Esophagus squamous epithelium (tissue), 5 donors: ENCODE data around the gene SLC45A2. TPM values are rescaled to one million over a fixed set of nuclear protein-coding genes. Genes with fewer than 3 reads are reported as not detected.
"Not testable (repeated sequence)": the region's sequence is repeated elsewhere in the genome, so short reads cannot be mapped to it uniquely, and the experiment has no call there.

Experiments used
- DNase-seq: peaks from one replicate; lab custom pipeline; 2025; lab: John Stamatoyannopoulos, UW
- H3K27ac ChIP-seq, 4 donors: fragments of 200-600 bp; sonication (generic); one replicate each; pipeline ENCODE4 v1.5.1; 2016 to 2019; ENCODE audit warnings: mild to moderate bottlenecking in 1 of 4
- H3K27me3 ChIP-seq, 4 donors: fragments of 200-600 bp; sonication (generic); 1 replicate in 3 of 4; 2 replicates in 1 of 4; pipeline versions ENCODE4 v1.5.1 to v1.6.0; 2017 to 2021; ENCODE audit warnings: antibody characterized with exemption in 1 of 4
- H3K36me3 ChIP-seq, 3 donors: fragments of 200-600 bp; sonication (generic); one replicate each; pipeline ENCODE4 v1.5.1; 2016 to 2019
- H3K4me1 ChIP-seq, 3 donors: fragments of 200-600 bp; sonication (generic); one replicate each; pipeline ENCODE4 v1.5.1; 2017 to 2019
- H3K4me3 ChIP-seq, 4 donors: fragments of 200-600 bp; sonication (generic); 1 replicate in 3 of 4; 2 replicates in 1 of 4; pipeline ENCODE4 v1.5.1; 2016 to 2019; ENCODE audit warnings: mild to moderate bottlenecking in 2 of 4, moderate library complexity in 1 of 4
- H3K9me3 ChIP-seq, 3 donors: fragments of 200-600 bp; sonication (generic); one replicate each; pipeline ENCODE4 v1.5.1; 2016 to 2019
- POLR2A ChIP-seq, 4 donors: fragments of 450-650 bp; IDR thresholded peaks; one replicate each; pipeline ENCODE4 v1.6.1; 2017; ENCODE audit warnings: antibody characterized with exemption in 4 of 4, mild to moderate bottlenecking in 4 of 4, moderate library complexity in 3 of 4
- WGBS, 2 donors: methylation state at CpG; one replicate each; pipeline ENCODE4 v1.1.5; 2018; 5-methylcytosine and 5-hydroxymethylcytosine counted together
- intact Hi-C: fragments of 100-400 bp; cut with DNase I; formaldehyde crosslinking; loops from one replicate; pipeline ENCODE4 v1.15.0; 2022
- total RNA-seq, 4 donors: library from RNA; depleted of rRNA; stranded (reverse); fragments of >200 nt; gene quantifications; one replicate each; pipeline ENCODE4 v1.1.0, GENCODE V29; 2016
- TF ChIP-seq, protein P1 (sequence below), 6 experiments: fragments of 450-650 bp in 4 of 6; fragments of 200-600 bp in 2 of 6; sonication (generic) in 2 of 6; IDR thresholded peaks; one replicate each; pipeline ENCODE4 v1.5.1; 2016 to 2019; ENCODE audit warnings: antibody characterized with exemption in 6 of 6, mild to moderate bottlenecking in 4 of 6, moderate library complexity in 4 of 6
- donor health status: DM: yes; HTN: yes; CAD: no.

SLC45A2 gene
- total RNA-seq, 4 donors from 2014 or later: 0.19 TPM; not detected in 3

DNA sequence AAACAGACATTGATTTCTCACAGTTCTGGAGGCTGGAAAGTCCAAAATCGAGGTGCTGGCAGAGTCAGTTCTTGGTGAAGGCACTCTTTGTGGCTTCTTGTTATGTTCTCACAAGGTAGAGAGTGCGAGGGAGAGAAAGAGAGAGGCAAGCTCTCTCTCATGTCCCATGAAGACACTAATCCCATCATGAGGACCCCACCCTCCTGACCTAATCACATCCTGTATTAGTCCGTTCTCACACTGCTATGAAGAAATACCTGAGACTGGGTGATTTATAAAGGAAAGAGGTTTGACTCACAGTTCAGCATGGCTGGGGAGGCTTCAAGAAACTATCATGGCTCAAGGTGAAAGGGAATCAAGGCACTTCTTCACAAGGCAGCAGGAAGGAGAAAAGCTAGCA, 29.1 kb upstream of the SLC45A2 start:
- TF ChIP-seq, protein P1, sequence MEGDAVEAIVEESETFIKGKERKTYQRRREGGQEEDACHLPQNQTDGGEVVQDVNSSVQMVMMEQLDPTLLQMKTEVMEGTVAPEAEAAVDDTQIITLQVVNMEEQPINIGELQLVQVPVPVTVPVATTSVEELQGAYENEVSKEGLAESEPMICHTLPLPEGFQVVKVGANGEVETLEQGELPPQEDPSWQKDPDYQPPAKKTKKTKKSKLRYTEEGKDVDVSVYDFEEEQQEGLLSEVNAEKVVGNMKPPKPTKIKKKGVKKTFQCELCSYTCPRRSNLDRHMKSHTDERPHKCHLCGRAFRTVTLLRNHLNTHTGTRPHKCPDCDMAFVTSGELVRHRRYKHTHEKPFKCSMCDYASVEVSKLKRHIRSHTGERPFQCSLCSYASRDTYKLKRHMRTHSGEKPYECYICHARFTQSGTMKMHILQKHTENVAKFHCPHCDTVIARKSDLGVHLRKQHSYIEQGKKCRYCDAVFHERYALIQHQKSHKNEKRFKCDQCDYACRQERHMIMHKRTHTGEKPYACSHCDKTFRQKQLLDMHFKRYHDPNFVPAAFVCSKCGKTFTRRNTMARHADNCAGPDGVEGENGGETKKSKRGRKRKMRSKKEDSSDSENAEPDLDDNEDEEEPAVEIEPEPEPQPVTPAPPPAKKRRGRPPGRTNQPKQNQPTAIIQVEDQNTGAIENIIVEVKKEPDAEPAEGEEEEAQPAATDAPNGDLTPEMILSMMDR (IDR thresholded peaks at IDR 0.05): no peak
- no peak for TF ChIP-seq POLR2A (IDR thresholded peaks at IDR 0.05)
- no peaks in the 10 kb centered on the region for H3K9me3 ChIP-seq
- H3K4me3 ChIP-seq: no peak overlapping the region
- no peaks in the 10 kb centered on the region for H3K27me3 ChIP-seq
- no peak for DNase-seq
- no peaks in the 10 kb centered on the region for H3K36me3 ChIP-seq
- H3K4me1 ChIP-seq: peaks cover 0 to 25% (median 7%) of the 10 kb centered on the region in 3 donors
- intact Hi-C loops: no loop called here
- 60 to 83% methylated on average over 3 of the region's 3 CpGs for WGBS, 2 donors
- H3K27ac ChIP-seq: peak overlapping the region in 2 of 4 donors; percentile 14 to 51

DNA sequence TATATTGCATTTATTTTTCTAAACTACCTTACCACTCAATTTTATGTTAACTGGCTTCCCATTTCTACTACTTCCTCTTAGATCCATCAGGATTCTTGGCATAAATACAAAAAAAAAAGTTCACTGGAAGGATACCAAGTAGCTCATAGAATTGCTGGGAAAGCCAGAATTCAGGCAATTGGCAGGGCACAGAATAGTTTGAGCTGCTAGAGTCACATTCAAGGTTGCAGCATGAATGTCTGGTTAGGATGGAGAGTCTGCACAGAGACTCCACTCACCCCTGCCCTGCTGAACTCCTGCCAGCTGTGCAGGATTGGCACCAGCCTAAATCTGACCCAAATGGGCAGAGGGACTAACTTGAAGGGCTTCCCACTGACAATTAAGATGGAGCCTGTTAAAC, 28.3 kb upstream of the SLC45A2 start:
- no peak overlapping the region for H3K4me3 ChIP-seq
- intact Hi-C loops: no loop called here
- no peaks in the 10 kb centered on the region for H3K27me3 ChIP-seq
- TF ChIP-seq, protein P1 (IDR thresholded peaks at IDR 0.05): no peak
- no peak for TF ChIP-seq POLR2A (IDR thresholded peaks at IDR 0.05)
- no peaks in the 10 kb centered on the region for H3K36me3 ChIP-seq
- H3K4me1 ChIP-seq: peaks cover 0 to 28% (median 7%) of the 10 kb centered on the region in 3 donors
- H3K27ac ChIP-seq: peak overlapping the region in 1 of 4 donors; percentile 14
- H3K9me3 ChIP-seq: no peaks in the 10 kb centered on the region
- no peak for DNase-seq

DNA sequence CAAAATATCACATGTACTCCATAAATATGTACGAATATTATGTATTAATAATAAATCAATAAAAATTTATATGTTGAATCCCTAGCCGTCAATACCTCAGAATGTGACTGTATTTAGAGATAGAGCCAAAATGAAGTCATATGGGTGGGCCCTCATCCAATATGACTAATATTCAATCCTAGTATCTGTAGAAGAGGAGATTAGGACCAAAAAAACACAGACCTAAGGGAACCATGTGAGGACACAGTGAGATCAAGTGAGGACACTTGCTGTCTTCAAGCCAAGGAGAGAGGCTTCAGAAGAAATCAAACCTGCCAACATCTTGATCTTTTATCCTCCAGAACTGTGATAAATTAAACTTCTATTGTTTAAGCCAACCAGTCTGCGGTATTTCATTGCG, 27.0 kb upstream of the SLC45A2 start:
- H3K27me3 ChIP-seq: no peaks in the 10 kb centered on the region
- no peaks in the 10 kb centered on the region for H3K36me3 ChIP-seq
- H3K4me3 ChIP-seq: no peak overlapping the region
- intact Hi-C loops: no loop called here
- peaks cover 7 to 36% (median 13%) of the 10 kb centered on the region in 3 donors for H3K4me1 ChIP-seq
- no peak for DNase-seq
- 65 to 78% methylated on average over 4 of the region's 4 CpGs for WGBS, 2 donors
- no peaks in the 10 kb centered on the region for H3K9me3 ChIP-seq
- TF ChIP-seq, protein P1 (IDR thresholded peaks at IDR 0.05): no peak
- TF ChIP-seq POLR2A (IDR thresholded peaks at IDR 0.05): no peak
- H3K27ac ChIP-seq: no peak overlapping the region

DNA sequence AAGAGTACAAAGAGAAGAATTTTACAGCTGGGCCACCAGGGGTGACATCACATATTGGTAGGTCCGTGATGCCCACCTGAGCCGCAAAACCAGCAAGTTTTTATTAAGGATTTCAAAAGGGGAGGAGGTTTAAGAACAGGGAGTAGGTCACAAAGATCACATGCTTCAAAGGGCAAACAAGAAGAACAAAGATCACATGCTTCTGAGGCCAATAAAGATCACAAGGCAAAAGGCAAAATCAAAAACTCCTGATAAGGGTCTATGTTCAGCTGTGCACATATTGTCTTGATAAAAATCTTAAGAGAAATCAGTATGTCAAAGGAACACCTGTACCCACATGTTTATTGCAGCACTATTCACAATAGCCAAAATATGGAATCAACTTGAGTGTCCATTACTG, 25.7 kb upstream of the SLC45A2 start:
- DNase-seq, intact Hi-C loops, H3K27ac ChIP-seq, H3K4me3 ChIP-seq, H3K9me3 ChIP-seq, H3K36me3 ChIP-seq, H3K27me3 ChIP-seq: not testable (repeated sequence)
- peaks cover 9 to 49% (median 14%) of the 10 kb centered on the region in 3 donors for H3K4me1 ChIP-seq
- WGBS, 2 donors: 95 to 96% methylated on average over 2 of the region's 2 CpGs

DNA sequence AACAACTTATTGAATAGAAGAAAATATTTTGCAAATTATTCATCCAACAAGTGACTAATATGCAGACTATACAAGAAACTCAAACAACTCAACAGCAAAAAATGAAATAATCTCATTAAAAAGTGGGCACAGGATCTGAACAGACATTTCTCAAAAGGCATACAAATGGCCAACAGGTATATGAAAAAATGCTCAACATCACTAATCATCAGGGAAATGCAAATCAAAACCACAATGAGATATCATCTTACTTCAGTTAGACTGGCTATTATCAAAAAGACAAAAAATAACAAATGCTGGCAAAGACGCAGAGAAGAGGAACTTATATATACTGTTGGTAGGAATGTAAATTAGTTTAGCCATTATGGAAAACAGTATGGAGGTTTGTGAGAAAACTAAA, 25.1 kb upstream of the SLC45A2 start:
- Histone ChIP-seq H3K27ac (no peak overlapping the region), H3K27me3 (no peaks in the 10 kb centered on the region), H3K36me3 (peaks cover 0 to 12% (median 0%) of the 10 kb centered on the region in 3 donors), H3K9me3 (no peaks in the 10 kb centered on the region), H3K4me1 (peaks cover 9 to 48% (median 14%) of the 10 kb centered on the region in 3 donors), H3K4me3 (no peak overlapping the region)
- WGBS, 2 donors: 84 to 89% methylated on average over 1 of the region's 1 CpG
- intact Hi-C loops: no loop called here
- no peak for DNase-seq
- no peak for TF ChIP-seq POLR2A (IDR thresholded peaks at IDR 0.05)
- TF ChIP-seq, protein P1 (IDR thresholded peaks at IDR 0.05): no peak

DNA sequence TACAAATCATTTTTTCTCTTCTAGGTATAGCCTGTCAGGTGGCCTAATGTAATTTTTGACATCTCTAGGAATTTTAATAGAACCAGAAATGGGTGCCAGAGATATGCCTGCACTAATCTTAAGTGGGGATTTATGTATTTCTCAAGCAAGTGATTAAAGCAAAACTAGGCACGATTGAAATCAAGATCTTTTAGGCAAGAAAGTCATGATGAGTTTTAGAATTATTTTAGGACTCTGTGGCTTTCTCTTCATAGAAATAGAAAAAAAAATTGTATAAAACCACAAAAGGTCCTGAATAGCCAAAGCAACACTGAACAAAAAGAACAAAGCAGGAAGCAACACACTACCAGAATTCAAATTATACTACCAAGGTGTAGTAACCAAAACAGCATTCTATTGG, 24.3 kb upstream of the SLC45A2 start:
- WGBS, 2 donors: 0 to 7% methylated on average over 1 of the region's 1 CpG
- H3K9me3 ChIP-seq: no peaks in the 10 kb centered on the region
- TF ChIP-seq POLR2A (IDR thresholded peaks at IDR 0.05): no peak
- TF ChIP-seq, protein P1 (IDR thresholded peaks at IDR 0.05): no peak
- intact Hi-C loops: no loop called here
- H3K27me3 ChIP-seq: no peaks in the 10 kb centered on the region
- H3K4me1 ChIP-seq: peaks cover 9 to 40% (median 14%) of the 10 kb centered on the region in 3 donors
- H3K36me3 ChIP-seq: peaks cover 0 to 20% (median 0%) of the 10 kb centered on the region in 3 donors
- peak overlapping the region; percentile 61 to 86 (median 69) for H3K4me3 ChIP-seq
- H3K27ac ChIP-seq: peak overlapping the region; percentile 89 to 96 (median 94)
- no peak for DNase-seq
